HG03097 (cell line): ENCODE measurements around the gene IGSF8.

Source experiments
- ATAC-seq: cut with Tn5 transposase; IDR thresholded peaks from one replicate; pipeline ENCODE4 v1.9.1; 2021; ENCODE audit not compliant: unreplicated experiment, low FRiP score

IGSF8 gene

DNA sequence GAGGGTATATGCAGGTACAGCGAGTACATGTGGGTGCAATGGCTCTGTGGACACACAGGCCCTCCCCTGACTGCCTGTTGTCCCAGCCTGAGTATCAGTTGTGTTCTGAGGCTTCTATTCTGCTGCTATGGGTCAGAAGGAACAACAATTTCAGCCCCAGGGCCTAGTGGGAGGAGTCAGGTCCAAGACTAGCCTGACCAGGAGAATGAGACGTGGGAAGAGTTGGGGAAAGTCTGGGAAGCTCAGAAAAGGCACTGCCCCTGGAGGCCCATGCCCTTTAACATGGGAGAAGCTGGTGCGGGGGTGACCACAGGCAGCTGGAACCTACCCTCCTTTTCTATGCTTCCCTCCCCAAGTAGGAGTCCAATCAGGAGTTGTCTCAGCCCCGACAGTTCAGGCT lies 7.7 kb downstream of the IGSF8 start:
- ATAC-seq = no peak

DNA sequence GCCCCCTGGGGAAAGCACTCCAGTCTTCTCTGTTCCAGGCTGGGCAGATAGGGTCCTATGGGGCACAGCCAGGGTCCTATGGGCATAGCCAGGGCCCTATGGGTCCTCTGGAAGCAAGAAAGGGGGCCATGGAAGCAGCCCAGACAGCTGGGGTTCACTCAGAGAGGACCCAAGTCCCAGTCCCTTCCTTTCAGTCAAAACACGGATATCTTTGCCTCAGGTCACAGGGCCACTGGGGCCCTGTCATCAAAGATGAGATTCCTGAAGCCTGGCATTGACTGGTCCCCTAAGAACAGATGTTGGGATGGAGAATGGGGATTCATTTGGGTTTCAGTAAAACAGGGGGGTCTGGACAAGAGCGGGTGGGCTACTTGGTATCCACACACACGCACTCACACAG lies 8.5 kb downstream of the IGSF8 start:
- no peak for ATAC-seq

GRCh38 chr1:160087118-160087662 lies 11.2 kb downstream of the IGSF8 start:
- no peak for ATAC-seq

DNA sequence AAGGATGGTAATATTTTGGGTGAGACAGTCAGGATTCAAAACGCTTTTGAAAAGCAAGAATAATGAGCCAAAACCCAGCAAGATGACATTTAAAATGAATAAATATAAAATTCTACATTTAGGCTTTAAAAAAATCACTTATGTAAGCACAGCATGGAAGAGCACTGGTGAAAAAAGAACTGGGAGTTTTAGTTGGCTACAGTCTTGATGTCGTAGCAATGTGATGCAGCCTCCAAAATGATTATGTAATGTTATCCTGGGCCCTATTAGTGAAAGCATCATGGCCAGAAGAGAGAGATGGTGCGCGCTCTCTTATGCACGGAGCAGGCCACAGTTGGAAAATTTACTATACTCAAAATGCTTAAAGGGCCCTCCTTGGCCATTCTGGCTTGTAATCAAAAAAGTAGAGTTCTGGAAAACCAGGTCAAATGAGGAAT lies 11.9 kb downstream of the IGSF8 start:
- ATAC-seq = no peak

DNA sequence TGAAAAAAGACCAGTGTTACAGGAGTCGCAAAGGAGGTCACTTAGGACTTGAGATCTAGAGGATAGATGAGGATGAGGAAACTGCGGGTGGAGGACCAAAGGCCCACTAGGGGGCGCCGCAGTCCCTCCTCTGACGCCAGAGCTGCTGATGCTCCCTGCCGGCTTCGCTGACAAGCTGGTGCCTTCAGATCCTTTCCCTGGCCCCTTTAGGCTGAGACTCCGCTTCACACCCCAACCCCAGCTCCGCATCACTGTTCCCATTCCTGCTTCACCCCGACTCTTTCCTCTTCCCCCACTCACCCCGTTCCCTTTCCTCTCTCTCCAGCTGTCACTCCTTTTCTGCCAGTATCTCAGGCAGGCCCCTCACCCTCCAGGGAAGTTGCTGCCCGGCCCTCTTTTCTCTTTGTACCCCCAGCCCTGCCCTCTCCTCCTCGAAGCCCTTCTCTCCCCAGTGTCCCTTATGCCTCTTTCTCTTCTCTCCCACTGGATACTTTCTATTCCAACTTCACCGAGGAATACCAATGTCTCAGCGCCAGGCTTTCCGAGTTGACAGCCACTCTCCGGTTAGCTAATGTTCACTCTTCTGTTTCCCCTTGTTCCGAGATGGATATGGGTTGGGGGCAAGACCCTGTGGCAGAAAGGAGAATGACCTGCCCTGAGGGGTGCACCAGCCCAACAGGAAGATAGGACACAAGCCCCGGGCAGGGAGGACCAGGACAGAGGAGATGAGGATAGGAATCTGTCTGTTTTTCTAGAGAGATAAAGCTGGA lies 12.5 kb downstream of the IGSF8 start:
- no peak for ATAC-seq

GRCh38 chr1:160084771-160085321 lies 13.6 kb downstream of the IGSF8 start:
- ATAC-seq = no peak

- no peak for ATAC-seq
Measured at GRCh38 chr1:160083968-160084770, 14.2 kb downstream of the IGSF8 start.

- no peak for ATAC-seq
Measured at GRCh38 chr1:160082926-160083325, 15.5 kb downstream of the IGSF8 start.

GRCh38 chr1:160082487-160082886 lies 15.9 kb downstream of the IGSF8 start:
- no peak for ATAC-seq

DNA sequence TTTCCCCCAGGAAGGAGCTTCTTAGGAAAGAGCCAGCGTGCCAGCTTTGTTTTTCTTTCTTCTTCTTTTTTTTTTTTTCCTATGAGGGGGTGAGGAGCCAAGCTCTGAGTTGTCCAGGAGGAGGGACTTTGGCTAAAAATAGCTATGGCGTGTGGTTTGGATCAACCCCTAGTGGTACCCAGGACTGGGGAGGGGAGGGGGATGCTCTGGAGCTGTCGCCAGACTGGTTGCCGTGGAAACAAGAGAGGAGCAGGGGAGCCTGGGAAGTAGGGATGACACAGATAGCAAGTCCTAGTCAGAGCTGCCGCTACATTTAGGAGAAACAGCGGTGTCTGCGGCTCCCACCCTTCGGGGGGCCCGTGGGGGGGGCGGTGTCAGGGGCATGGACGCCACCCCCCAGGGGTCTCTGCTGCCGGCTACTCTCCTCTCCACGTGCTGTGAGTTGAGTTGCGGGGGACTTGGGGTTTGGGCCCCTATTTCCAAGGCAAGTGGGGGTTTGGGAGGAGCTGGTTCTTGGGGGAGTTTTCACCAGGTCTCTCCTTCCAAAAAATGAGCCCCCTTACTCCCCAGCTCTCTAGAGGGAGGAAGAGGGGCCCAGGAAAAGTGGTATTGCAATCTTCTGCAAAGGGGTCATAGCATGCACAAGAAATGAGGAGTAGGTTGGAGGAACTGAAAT lies 17.0 kb downstream of the IGSF8 start, which contains the start of gene KCNJ9:
TSS of gene KCNJ9 (plus strand) at position 278 of the 676 bp plus-strand sequence. CDS start 2,493 bp downstream, outside the sequence.
- no peak for ATAC-seq

GRCh38 chr1:160080381-160081100 lies 17.9 kb downstream of the IGSF8 start:
- ATAC-seq = no peak

DNA sequence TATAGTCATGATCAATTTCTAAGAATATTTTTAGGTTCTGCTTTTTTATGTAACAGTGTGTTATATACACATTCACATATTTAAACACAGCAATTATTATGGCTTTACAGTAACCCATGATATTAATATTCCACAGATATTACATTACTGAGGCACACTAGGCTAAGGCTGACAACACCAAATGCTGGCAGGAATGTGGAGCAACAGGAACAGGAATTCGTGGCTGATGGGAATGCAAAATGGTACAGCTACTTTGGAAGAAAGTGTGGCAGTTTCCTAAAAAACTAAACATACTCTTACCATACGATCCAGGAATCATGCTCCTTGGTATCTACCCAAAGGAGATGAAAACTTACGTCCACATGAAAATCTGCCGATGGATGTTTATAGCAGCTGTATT lies 19.0 kb downstream of the IGSF8 start:
- ATAC-seq = no peak

DNA sequence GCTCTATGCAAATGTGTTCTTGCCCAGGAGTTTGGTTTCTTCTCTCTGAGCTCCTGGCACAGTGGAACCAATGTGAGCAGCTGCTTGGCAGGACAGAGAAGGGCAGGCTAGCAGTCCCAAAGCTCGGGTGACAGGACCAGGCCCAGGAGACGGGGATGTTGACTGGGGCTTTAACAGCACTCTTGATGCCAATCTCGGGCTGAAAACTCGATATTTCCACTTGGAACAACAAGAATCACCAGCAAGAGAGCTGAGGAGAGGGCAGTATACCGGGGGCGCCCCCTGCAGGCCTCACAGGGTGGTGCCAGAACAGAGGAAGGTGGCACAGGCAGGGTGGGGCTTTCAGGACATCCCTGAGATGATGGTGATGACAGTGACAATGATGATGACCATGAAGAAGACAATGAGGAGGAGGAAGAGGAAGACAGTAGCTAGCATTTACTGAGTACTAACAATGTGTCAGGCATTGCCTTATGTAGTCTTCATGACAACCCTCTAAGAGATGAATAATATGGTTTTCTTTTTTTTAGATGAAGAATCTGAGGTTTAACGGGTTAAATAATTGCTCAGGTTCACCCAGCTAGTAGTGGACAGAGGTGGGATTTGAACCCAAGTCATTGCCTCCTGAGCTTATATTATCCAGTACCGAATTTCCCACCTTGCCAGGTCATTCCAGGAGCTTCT lies 19.8 kb downstream of the IGSF8 start:
- ATAC-seq = no peak

- ATAC-seq = no peak
Measured at GRCh38 chr1:160077486-160077885, 20.9 kb downstream of the IGSF8 start.

- ATAC-seq = no peak
Measured at GRCh38 chr1:160076295-160076694, 22.1 kb downstream of the IGSF8 start.

GRCh38 chr1:160075836-160076235 lies 22.6 kb downstream of the IGSF8 start:
- ATAC-seq = no peak

DNA sequence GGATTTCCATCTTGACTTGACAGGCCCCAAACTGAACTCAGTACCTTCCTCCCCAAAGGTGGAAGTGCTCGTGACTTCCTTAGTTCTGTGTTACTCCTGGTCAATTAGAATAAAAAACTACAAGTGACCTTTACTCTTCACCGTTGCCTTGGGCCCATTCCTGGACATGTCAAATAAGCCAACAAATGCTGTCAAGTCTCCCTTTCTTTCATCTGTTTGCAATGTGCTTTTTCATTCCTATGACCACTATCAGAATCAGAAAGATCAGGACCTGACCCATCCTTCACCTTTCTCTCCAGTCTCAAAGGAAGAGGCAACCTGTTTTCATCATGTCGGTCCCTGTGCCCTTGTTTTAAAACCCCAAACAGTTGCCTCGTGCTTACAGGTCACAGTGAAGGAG lies 23.6 kb downstream of the IGSF8 start:
- no peak for ATAC-seq

GRCh38 chr1:160071289-160071688 lies 27.1 kb downstream of the IGSF8 start:
- ATAC-seq = no peak
